ENCODE measurements around the gene EIF4G3.
A peak's percentile ranks its signal among the peaks of the same experiment; 100 is the strongest.
"Not testable (repeated sequence)": the region's sequence is repeated elsewhere in the genome, so short reads cannot be mapped to it uniquely, and the experiment has no call there.

EIF4G3 gene

DNA sequence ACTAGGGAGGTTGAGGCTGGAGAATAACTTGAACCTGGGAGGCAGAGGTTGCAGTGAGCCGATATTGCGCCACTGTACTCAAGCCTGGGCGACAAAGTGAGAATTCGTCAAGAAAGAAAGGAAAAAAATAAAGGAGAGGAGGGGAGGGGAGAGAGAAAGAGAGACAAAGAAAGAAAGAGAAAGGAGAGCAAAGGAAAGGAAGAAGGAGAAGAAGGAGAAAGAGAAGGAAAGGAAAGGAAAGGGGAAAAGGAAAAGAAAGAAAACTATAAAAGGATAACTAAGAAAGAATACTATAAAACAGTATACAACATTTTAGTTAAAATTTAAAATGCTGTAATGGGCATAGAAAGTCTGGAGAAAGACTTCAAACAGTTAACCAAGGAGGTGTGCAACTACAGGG, 33.6 kb downstream of the EIF4G3 start:
- no peaks in the 10 kb centered on the region for H3K4me1 Mint-ChIP-seq
- no peak overlapping the region for H3K27ac Mint-ChIP-seq
- no peak overlapping the region for H3K4me3 Mint-ChIP-seq
- ATAC-seq (no peak), DNase-seq (no peak)
- no peaks in the 10 kb centered on the region for H3K27me3 Mint-ChIP-seq
- H3K9me3 Mint-ChIP-seq = no peaks in the 10 kb centered on the region

DNA sequence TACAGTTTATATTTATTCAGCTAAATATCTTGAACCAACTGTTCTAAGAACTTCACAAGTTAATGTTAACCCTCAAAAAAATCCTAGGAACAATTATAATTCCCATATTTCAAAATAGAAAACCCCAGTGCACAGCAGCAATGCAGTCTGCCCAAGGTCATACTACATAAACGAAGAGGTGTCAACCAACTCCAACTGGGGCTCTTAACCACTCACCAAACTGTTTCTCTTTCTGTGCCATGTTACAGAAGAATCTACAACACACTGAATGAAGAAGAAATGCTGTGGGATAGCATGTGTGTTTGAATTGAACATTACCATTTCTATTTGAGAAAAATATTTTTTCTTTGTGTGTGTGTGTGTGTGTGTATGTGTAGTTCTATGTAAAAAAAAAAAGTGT, 35.7 kb downstream of the EIF4G3 start:
- no peaks in the 10 kb centered on the region for H3K4me1 Mint-ChIP-seq
- H3K4me3 Mint-ChIP-seq = no peak overlapping the region
- H3K27ac Mint-ChIP-seq = no peak overlapping the region

DNA sequence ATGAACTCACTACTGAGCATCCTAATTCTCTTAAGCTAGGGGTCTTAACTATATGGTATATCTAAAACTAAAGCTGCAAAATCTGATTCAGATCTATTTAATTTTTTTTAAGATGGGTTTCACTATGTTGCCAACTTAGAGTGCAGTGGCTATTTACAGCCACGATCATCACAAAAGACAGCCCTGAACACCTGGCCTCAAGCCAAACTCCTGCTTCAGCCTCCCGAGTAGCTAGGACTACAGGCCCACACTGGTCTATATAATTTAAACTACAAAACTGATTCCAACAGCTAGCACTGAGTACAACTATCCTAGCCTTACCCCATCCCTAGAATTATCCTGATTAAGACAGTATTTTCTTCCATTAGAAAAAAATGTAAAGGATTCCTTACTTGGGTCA, 37.1 kb downstream of the EIF4G3 start:
- Mint-ChIP-seq H3K9me3 (no peaks in the 10 kb centered on the region), H3K4me3 (no peak overlapping the region), H3K27me3 (no peaks in the 10 kb centered on the region), H3K4me1 (no peaks in the 10 kb centered on the region), H3K27ac (no peak overlapping the region)
- ATAC-seq (no peak), DNase-seq (no peak)

More for the DNA sequence above, 35.7 kb downstream of the EIF4G3 start:
- DNase-seq = no peak
- no peaks in the 10 kb centered on the region for H3K9me3 Mint-ChIP-seq
- H3K27me3 Mint-ChIP-seq = no peaks in the 10 kb centered on the region
- no peak for ATAC-seq

DNA sequence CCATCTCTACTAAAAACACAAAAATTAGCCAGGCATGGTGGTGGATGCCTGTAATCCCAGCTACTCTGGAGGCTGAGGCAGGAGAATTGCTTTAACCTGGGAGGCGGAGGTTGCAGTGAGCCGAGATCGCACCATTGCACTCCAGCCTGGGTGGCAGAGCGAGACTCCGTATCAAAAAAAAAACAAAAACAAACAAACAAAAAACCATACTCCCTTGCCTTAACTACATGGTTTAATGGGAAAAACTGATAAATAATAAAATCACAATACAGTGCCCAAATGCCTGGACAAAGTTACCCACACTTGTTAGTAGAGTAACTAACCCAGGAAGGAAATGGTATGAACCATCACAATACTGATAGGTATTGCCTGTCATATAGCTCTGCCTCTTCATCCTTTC, 40.4 kb downstream of the EIF4G3 start:
- not testable (repeated sequence) for H3K27me3 Mint-ChIP-seq, H3K4me3 Mint-ChIP-seq, H3K9me3 Mint-ChIP-seq, DNase-seq, H3K27ac Mint-ChIP-seq, H3K4me1 Mint-ChIP-seq, ATAC-seq

DNA sequence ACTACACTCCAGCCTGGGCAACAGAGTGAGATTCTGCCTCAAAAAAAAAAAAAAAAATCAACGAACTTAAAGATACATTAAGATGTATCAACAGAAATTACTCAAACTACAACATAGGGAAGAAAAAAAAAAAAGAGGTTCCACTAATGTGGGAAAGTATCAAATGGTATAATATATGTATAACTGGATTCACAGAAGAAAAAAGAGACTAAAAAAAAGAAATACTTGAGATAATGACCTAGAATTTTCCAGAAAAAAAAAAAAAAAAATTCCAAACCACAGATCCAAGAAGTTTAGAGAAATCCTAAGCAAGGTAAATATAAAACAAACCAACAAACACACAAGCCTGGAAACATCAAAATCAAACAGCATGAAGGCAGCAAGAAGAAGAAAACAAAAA, 45.5 kb downstream of the EIF4G3 start:
- Mint-ChIP-seq H3K27me3 (no peaks in the 10 kb centered on the region), H3K27ac (peak overlapping the region in 1 of 2 donors; percentile 86), H3K9me3 (no peaks in the 10 kb centered on the region), H3K4me3 (no peak overlapping the region), H3K4me1 (no peaks in the 10 kb centered on the region)
- ATAC-seq = no peak
- DNase-seq = no peak

DNA sequence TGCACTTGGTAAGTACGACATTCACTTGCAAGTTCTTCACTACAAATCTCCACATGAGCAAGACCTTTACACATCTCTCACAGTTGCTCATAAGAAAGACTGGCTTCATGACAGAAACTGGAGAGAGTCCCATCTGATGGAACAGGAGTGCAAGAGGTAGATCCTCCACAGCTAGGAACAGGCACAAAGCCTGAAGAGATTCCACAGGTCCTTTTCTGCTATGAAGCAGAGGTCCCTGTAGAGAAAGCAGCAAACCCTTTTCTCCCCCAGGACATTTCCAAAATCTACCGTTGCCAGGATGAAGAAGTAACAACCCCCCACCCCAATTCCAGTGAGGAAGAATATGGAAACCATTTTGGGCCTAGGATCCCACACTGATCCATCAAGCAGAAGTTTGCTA, 47.3 kb downstream of the EIF4G3 start:
- ATAC-seq (no peak), DNase-seq (no peak)
- Mint-ChIP-seq H3K27ac (no peak overlapping the region), H3K4me1 (no peaks in the 10 kb centered on the region), H3K9me3 (no peaks in the 10 kb centered on the region), H3K4me3 (no peak overlapping the region), H3K27me3 (no peaks in the 10 kb centered on the region)

DNA sequence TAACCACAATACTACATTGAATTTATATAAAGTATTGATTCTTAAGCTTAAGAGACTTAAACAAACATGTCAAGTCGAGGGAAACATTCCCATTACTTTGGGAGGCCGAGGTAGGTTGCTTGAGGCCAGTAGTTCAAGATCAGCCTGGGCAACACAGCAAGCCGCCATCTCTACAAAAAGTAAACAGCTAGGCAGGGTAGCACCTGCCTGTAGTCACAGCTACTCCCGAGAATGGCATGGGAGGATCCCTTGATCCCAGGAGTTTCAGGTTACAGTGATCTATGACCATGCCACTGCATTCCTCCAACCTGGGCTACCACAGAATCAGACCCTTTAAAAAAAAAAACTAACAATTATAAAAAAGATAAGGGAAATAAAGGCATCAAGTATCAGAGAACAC, 50.4 kb downstream of the EIF4G3 start:
- Mint-ChIP-seq H3K4me1 (no peaks in the 10 kb centered on the region), H3K9me3 (no peaks in the 10 kb centered on the region), H3K27me3 (no peaks in the 10 kb centered on the region), H3K4me3 (no peak overlapping the region), H3K27ac (no peak overlapping the region)
- DNase-seq (no peak), ATAC-seq (no peak)

DNA sequence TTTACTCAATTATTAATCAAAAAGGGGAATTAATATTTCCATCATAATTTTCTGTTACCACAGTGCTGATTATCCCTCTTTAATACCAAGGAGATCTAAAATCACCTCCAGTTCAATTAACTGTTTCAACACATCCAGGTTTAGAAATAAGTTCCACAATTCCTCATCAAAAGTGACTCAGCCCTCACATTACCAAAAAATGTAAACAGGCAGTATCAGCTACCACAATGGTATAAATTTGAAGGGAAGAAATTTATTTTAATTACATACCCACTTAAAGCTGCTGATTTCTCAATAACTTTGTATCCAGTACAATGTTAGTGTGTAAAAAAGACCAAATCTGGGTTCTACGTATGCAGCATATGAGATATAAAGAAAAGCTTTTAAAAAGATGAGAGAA, 51.9 kb downstream of the EIF4G3 start:
- ATAC-seq = no peak

DNA sequence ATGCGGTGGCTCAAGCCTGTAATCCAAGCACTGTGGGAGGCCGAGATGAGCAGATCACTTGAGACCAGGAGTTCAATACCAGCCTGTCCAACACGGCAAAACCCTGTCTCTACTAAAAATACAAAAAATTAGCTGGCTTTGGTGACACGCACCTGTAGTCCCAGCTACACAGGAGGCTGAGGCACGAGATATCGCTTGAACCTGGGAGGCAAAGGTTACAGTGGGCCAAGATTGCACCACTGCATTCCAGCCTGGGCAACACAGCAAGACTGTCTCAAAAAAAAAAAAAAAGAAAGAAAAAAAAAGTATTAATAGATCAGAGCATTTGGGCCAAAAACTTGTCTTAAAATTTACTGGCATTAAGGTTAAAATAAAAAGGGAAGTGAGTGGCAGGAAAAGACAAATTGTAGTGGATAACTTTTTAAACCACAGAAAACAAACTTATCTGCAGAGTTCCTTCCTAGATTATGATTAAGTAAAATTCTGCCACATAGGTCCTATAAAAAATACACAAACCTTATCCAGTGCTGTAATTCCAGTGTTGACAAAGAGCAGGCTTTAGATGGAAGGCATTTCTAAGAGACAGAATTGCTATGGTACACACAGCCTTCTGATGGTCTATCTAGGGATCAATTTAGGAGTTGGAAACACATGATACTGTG, 53.3 kb downstream of the EIF4G3 start:
- no peaks in the 10 kb centered on the region for H3K27me3 Mint-ChIP-seq
- ATAC-seq = no peak
- no peak overlapping the region for H3K4me3 Mint-ChIP-seq
- H3K9me3 Mint-ChIP-seq = no peaks in the 10 kb centered on the region
- no peak overlapping the region for H3K27ac Mint-ChIP-seq
- DNase-seq = no peak
- no peaks in the 10 kb centered on the region for H3K4me1 Mint-ChIP-seq

More for the DNA sequence above, 51.9 kb downstream of the EIF4G3 start:
- DNase-seq = no peak
- H3K9me3 Mint-ChIP-seq = no peaks in the 10 kb centered on the region
- H3K27ac Mint-ChIP-seq = no peak overlapping the region
- no peaks in the 10 kb centered on the region for H3K4me1 Mint-ChIP-seq
- H3K4me3 Mint-ChIP-seq = no peak overlapping the region
- H3K27me3 Mint-ChIP-seq = no peaks in the 10 kb centered on the region

DNA sequence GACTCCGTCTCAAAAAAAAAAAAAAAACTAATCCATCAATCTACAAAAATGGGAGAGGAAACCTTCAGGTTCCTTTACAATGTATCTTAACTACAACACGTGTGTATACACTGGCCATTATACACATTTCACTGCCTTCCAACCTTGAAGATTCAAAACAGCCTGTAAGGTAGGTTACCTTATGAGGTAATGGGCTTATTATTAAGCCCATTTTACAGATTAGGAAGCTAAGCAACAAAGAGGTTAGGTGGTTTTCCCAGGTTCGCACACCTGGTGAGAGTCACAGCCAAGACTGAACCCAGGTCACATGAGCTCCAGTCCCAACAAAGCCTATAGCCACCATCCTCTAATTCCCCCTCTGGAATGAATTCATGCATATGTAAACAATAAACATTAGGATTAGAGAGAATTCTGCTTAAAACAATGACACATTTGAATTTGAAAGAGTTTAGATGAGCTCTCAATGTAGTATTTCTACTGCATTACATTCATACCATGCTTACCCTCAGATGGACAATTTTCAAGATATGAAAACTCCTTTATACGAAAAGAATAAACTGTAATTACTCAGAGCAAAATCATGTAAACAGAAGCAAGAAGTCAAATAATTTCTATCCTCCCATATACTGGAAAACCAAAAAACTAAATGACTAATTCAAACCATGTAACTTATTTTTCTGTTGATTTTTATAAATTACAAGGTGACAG, 54.8 kb downstream of the EIF4G3 start:
- H3K27ac Mint-ChIP-seq = no peak overlapping the region
- H3K27me3 Mint-ChIP-seq = no peaks in the 10 kb centered on the region
- no peaks in the 10 kb centered on the region for H3K9me3 Mint-ChIP-seq
- DNase-seq (no peak), ATAC-seq (no peak)
- H3K4me1 Mint-ChIP-seq = no peaks in the 10 kb centered on the region
- H3K4me3 Mint-ChIP-seq = no peak overlapping the region

DNA sequence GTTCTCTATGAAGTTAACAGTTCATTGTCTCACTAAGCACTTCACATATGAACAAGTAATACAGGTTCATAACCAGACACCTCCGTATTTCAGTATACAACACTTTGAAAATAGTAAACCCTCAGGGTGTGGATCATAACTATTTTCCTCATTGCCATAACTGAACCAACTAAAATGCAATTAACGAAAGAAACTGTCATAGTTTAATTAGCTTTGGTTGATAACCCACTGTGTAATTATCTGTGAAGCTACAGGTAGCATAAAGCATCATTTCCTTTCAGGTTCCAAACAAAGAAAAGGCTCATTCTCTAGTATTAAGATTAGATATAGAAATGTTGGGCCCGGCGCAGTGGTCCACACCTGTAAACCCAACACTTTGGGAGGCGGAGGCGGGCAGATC, 58.5 kb downstream of the EIF4G3 start:
- Mint-ChIP-seq H3K9me3 (no peaks in the 10 kb centered on the region), H3K4me1 (no peaks in the 10 kb centered on the region), H3K27me3 (no peaks in the 10 kb centered on the region), H3K27ac (no peak overlapping the region), H3K4me3 (no peak overlapping the region)
- ATAC-seq (no peak), DNase-seq (no peak)

DNA sequence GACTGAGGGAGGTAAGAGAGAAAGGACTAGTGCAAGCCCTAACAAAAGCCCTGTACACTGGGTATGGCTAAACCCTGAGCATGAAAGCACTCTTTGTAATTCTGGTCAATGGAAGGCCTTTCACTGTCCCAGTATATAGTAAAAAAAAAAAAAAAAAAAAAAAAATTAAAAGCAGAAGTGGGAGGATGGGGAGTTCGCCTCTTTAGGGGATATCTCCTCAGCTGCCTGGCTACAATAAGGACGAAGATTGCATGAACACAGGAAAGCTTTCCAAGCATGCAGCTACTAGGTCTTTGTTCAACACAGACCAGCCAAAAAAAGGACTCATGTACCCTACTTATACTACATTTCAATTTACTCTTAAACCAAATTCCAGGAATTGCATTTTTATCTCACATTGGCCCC, 59.1 kb downstream of the EIF4G3 start:
- no peak overlapping the region for H3K4me3 Mint-ChIP-seq
- DNase-seq (no peak), ATAC-seq (no peak)
- H3K4me1 Mint-ChIP-seq = no peaks in the 10 kb centered on the region
- no peaks in the 10 kb centered on the region for H3K27me3 Mint-ChIP-seq
- H3K9me3 Mint-ChIP-seq = no peaks in the 10 kb centered on the region
- H3K27ac Mint-ChIP-seq = no peak overlapping the region

DNA sequence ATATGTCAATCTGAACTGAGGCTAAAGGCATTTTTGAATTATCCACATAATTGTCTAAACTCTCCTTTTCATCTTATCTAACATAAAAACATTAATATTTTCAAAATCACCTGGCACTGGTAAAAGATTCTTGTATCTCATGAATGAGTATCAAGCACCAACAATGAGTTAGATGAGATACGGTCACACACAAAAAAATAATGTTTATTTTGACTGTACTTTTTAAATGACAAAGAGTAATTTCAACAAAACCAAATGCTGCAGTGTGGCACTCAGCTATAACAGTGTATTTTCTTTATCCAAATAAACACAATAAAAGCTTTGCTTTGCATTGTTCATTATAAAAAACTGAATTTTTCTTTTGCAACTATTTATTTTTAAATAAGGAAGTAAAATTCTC, 59.5 kb downstream of the EIF4G3 start:
- H3K4me1 Mint-ChIP-seq = no peaks in the 10 kb centered on the region
- no peak overlapping the region for H3K27ac Mint-ChIP-seq
- H3K4me3 Mint-ChIP-seq = no peak overlapping the region
- DNase-seq (no peak), ATAC-seq (no peak)
- no peaks in the 10 kb centered on the region for H3K9me3 Mint-ChIP-seq
- H3K27me3 Mint-ChIP-seq = no peaks in the 10 kb centered on the region

DNA sequence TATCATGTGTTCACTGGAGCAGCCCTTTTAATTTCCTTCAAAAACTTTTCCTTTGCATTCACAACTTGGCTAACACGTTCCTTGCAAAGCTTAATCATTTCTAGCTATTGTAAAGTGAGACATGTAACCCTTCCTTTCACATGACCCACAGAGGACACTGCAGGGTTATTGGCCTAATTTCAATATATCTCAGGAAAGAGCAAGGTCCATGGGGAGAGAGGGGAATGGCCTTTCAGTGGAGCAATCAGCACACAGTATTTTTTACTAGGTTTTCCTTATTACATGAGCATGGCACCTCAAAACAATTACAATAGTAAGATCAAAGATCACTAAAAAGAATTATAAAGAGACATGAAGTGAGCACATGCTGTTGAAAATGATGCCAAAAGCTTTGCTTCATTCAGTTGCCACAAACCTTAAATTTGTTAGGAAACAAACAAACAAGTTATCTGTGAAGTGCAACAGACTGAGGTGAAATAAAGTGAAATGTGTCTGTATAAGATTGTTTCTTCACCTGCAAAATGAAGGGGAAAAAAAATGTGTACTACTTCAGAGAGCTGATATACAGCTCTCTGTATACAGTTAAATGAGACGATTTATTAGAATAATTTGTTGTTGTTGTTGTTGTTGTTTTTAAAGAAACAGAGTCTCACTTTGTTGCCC, 61.5 kb downstream of the EIF4G3 start:
- no peak overlapping the region for H3K27ac Mint-ChIP-seq
- ATAC-seq (no peak), DNase-seq (no peak)
- no peak overlapping the region for H3K4me3 Mint-ChIP-seq
- H3K9me3 Mint-ChIP-seq = no peaks in the 10 kb centered on the region
- H3K27me3 Mint-ChIP-seq = no peaks in the 10 kb centered on the region
- no peaks in the 10 kb centered on the region for H3K4me1 Mint-ChIP-seq

DNA sequence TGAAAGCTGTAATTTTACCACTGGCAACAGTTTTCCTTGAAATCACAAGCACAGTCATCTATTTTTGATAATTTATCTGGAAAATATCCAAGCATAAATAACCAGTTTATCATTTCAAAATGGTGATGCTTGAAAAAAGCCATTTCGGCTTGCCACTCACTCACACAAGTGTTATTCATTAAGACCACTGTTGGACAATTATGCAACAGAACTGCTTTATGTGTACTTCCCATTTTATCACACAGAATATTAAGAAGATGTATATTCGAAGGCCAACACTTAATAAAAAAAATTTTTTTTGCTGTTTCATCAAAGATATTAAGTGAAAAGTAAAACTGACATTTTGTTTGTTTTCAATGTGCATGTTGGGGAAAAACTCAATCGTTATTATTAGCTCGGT, 62.3 kb downstream of the EIF4G3 start:
- H3K4me3 Mint-ChIP-seq = no peak overlapping the region
- no peak for DNase-seq
- no peaks in the 10 kb centered on the region for H3K9me3 Mint-ChIP-seq
- no peak overlapping the region for H3K27ac Mint-ChIP-seq
- ATAC-seq = no peak
- no peaks in the 10 kb centered on the region for H3K4me1 Mint-ChIP-seq
- H3K27me3 Mint-ChIP-seq = no peaks in the 10 kb centered on the region

DNA sequence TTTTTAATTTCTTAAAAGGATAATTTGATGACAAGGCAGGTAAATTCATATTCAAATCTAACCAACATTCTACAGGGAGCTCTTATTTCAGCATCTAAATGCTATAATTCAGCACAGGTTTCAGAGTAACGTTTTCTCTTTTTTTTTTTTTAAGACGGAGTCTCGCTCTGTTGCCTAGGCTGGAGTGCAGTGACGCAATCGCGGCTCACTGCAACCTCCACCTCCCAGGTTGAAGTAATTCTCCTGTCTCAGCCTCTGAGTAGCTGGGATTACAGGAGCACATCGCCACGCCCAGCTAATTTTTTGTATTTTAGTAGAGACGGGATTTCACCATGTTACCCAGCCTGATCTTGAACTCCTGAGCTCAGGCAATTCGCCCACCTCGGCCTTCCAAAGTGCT, 66.5 kb downstream of the EIF4G3 start:
- Mint-ChIP-seq H3K4me3 (no peak overlapping the region), H3K27ac (no peak overlapping the region)

More for the DNA sequence above, 66.5 kb downstream of the EIF4G3 start:
- no peaks in the 10 kb centered on the region for H3K4me1 Mint-ChIP-seq
- DNase-seq (no peak), ATAC-seq (no peak)
- no peaks in the 10 kb centered on the region for H3K27me3 Mint-ChIP-seq
- H3K9me3 Mint-ChIP-seq = no peaks in the 10 kb centered on the region
